GM21786 (cell line): ENCODE measurements around the gene ANTXR2.

ENCODE experiments used
- ATAC-seq: cut with Tn5 transposase; IDR thresholded peaks from one replicate; pipeline ENCODE4 v1.9.1; 2021; ENCODE audit not compliant: unreplicated experiment

The ANTXR2 gene

GRCh38 chr4:80092847-80093246, 19.8 kb upstream of the ANTXR2 start:
- no peak for ATAC-seq

- ATAC-seq, result no peak
Measured at GRCh38 chr4:80092088-80092487, 19.1 kb upstream of the ANTXR2 start.

- ATAC-seq, result no peak
Measured at GRCh38 chr4:80091688-80092087, 18.7 kb upstream of the ANTXR2 start.

GRCh38 chr4:80091184-80091583, 18.2 kb upstream of the ANTXR2 start:
- ATAC-seq, result no peak

GRCh38 chr4:80090090-80090489, 17.1 kb upstream of the ANTXR2 start:
- no peak for ATAC-seq

- ATAC-seq, result no peak
Measured at GRCh38 chr4:80088471-80088870, 15.4 kb upstream of the ANTXR2 start.

- no peak for ATAC-seq
Measured at GRCh38 chr4:80086296-80086695, 13.3 kb upstream of the ANTXR2 start.

GRCh38 chr4:80085081-80085480, 12.1 kb upstream of the ANTXR2 start:
- no peak for ATAC-seq

- ATAC-seq, result no peak
Measured at GRCh38 chr4:80082693-80083092, 9.7 kb upstream of the ANTXR2 start.

- ATAC-seq, result no peak
Measured at GRCh38 chr4:80081566-80081965, 8.5 kb upstream of the ANTXR2 start.

- ATAC-seq, result no peak
Measured at GRCh38 chr4:80079255-80079923, 6.4 kb upstream of the ANTXR2 start.

- no peak for ATAC-seq
Measured at GRCh38 chr4:80078346-80079092, 5.5 kb upstream of the ANTXR2 start.

- no peak for ATAC-seq
Measured at GRCh38 chr4:80077639-80078038, 4.6 kb upstream of the ANTXR2 start.

- no peak for ATAC-seq
Measured at GRCh38 chr4:80076681-80077080, 3.7 kb upstream of the ANTXR2 start.

- ATAC-seq, result no peak
Measured at GRCh38 chr4:80075995-80076675, 3.1 kb upstream of the ANTXR2 start.

- ATAC-seq, result no peak
Measured at GRCh38 chr4:80074651-80075050, 1.6 kb upstream of the ANTXR2 start.

- no peak for ATAC-seq
Measured at GRCh38 chr4:80074069-80074468, 1.0 kb upstream of the ANTXR2 start.

- peak; percentile 54 for ATAC-seq
Measured at GRCh38 chr4:80073473-80074008, 512 bp upstream of the ANTXR2 start.

GRCh38 chr4:80072228-80072743, 743 bp downstream of the ANTXR2 start:
- peak; percentile 17 for ATAC-seq

GRCh38 chr4:80071604-80072227, 1.3 kb downstream of the ANTXR2 start:
- peak; percentile 29 for ATAC-seq
